Measurements from ENCODE around the gene SHOC2. TPM values are rescaled to one million over a fixed set of nuclear protein-coding genes. Genes with fewer than 3 reads are reported as not detected.

The SHOC2 gene
- total and polyA plus RNA-seq, 2 of the 13 experiments (the other 11 are each of a cell fraction or from before 2014, with no cell fraction given), result 8.6 to 25.5 TPM

GRCh38 chr10:110947061-110947595 lies 27.7 kb downstream of the SHOC2 start:
- Histone ChIP-seq H3K4me1 (ENCODE audit: insufficient read depth, low read length) (no peaks in the 10 kb centered on the region), H3K4me3 (replicated peaks in 1 of 3; ENCODE audit: insufficient read depth in 1 of 3, low read depth in 2 of 3, low read length in 3 of 3) (no peak overlapping the region), H4K20me1 (ENCODE audit: insufficient read depth, low read length) (0 out of 2 replicates have a peak, but pooled peaks cover 3% of the 10 kb centered on the region), H3K4me2 (ENCODE audit: low read depth, low read length) (no peak overlapping the region), H2AFZ (ENCODE audit: low read length) (no peak overlapping the region), H3K27ac (ENCODE audit: extremely low read length, insufficient read depth, low read length) (no peak overlapping the region), H3K9ac (ENCODE audit: insufficient read depth, low read depth, low read length) (no peak overlapping the region), H3K9me3 (ENCODE audit: low read length) (no peaks in the 10 kb centered on the region), H3K27me3 (ENCODE audit: control insufficient read depth in 1 of 2, insufficient read depth in 2 of 2, low read length in 2 of 2) (no peaks in the 10 kb centered on the region), H3K36me3 (replicated peaks in 1 of 2; ENCODE audit: control insufficient read depth in 1 of 2, insufficient read depth in 2 of 2, low read length in 2 of 2) (peaks cover 0 to 4% of the 10 kb centered on the region in 2 experiments; a peak in 1 of 5 replicates), H3K79me2 (ENCODE audit: insufficient read depth, low read length) (peaks cover 22% of the 10 kb centered on the region)
- CTCF ChIA-PET (ENCODE audit: low intra/inter-chr PET ratio, low total read pairs), result no interaction called here
- DNase-seq (ENCODE audit: low spot score) (no peak), ATAC-seq (no peak; the same call in 2 of the 3 replicates), FAIRE-seq (no peak)
- BruUV-seq (replicated peaks), result no TSS peak
- WGBS (ENCODE audit: low lambda C conversion rate), result 97% methylated on average over 1 of the region's 4 CpGs
- in situ Hi-C loops (cut with HindIII; ENCODE audit: extremely low pct_ligation_motif_present, low pct_unique_long_range_greater_than_20kb) (no loop called here), intact Hi-C loops (cut with micrococcal nuclease; ENCODE audit: unreplicated experiment) (no loop called here)
- TF ChIP-seq BHLHE40 (IDR thresholded peaks at IDR 0.05; ENCODE audit: low read length) (no peak), HNF4G (IDR thresholded peaks at IDR 0.05; ENCODE audit: borderline replicate concordance, low read depth, low read length) (no peak), HNF4G (CRISPR knock-in tag; IDR thresholded peaks at IDR 0.05; ENCODE audit: borderline replicate concordance, low read depth) (no peak), ZFP62 (CRISPR knock-in tag; IDR thresholded peaks at IDR 0.05) (no peak), PHF8 (CRISPR knock-in tag; IDR thresholded peaks at IDR 0.05) (no peak), MED1 (CRISPR knock-in tag; IDR thresholded peaks at IDR 0.05) (no peak), ZNF230 (CRISPR knock-in tag; IDR thresholded peaks at IDR 0.05) (no peak), ZNF678 (CRISPR knock-in tag; IDR thresholded peaks at IDR 0.05) (no peak), BRF2 (CRISPR knock-in tag; IDR thresholded peaks at IDR 0.05) (no peak), ZSCAN29 (CRISPR knock-in tag; conservative IDR thresholded peaks at IDR 0.05) (no peak), SP2 (CRISPR knock-in tag; IDR thresholded peaks at IDR 0.05) (no peak), ZNF3 (CRISPR knock-in tag; IDR thresholded peaks at IDR 0.05) (no peak), ZNF687 (CRISPR knock-in tag; IDR thresholded peaks at IDR 0.05) (no peak), ELF1 (CRISPR knock-in tag; IDR thresholded peaks at IDR 0.05) (no peak), ZNF446 (CRISPR knock-in tag; IDR thresholded peaks at IDR 0.05) (no peak), AGO1 (IDR thresholded peaks at IDR 0.05; ENCODE audit: low read depth, low read length, poor library complexity, severe bottlenecking) (no peak), ZNF350 (CRISPR knock-in tag; IDR thresholded peaks at IDR 0.05; ENCODE audit: borderline replicate concordance, low read depth) (no peak), FOSL1 (CRISPR knock-in tag; IDR thresholded peaks at IDR 0.05; ENCODE audit: borderline replicate concordance) (no peak), SRY (CRISPR knock-in tag; IDR thresholded peaks at IDR 0.05) (no peak), ZNF160 (CRISPR knock-in tag; IDR thresholded peaks at IDR 0.05) (no peak), ZSCAN25 (CRISPR knock-in tag; IDR thresholded peaks at IDR 0.05) (no peak)
- POLR2A ChIA-PET, result interaction anchor here (0.8 kb wide), 1 partner anchor 28 kb away, joined by 3 read pairs; the partner anchor contains the start of genes BBIP1 and SHOC2
